HepG2 (cell line): ENCODE measurements around the gene UCP2. TPM values are rescaled to one million over a fixed set of nuclear protein-coding genes. Genes with fewer than 3 reads are reported as not detected.

Experiments used
- ATAC-seq: fragments of 200-7000 bp; cut with Tn5 transposase; 3 replicates; pipeline ENCODE4 v1.9.1; 2020; ENCODE audit warnings: mild to moderate bottlenecking, moderate library complexity
- BruUV-seq: library from RNA; stranded (reverse); fragments of 400-500 nt; replicated peaks from 2 replicates; lab custom pipeline; 2021; lab: Mats Ljungman, UMichigan
- CTCF ChIA-PET: fragments of 300-600 bp; formaldehyde crosslinking; extraction: SDS; loops from one replicate; lab custom pipeline; 2021; ENCODE audit warnings: low total read pairs, inconsistent platforms, low intra/inter-chr PET ratio; lab: Yijun Ruan, JAX
- POLR2A ChIA-PET: fragments of 350-600 bp; sonication (Branson Sonifier 250); formaldehyde crosslinking; loops from one replicate; lab custom pipeline; 2020; ENCODE audit warnings: antibody characterized with exemption, inconsistent platforms; lab: Yijun Ruan, JAX
- DNase-seq: peaks from one replicate; pipeline ENCODE4 v3.0.0-alpha.2; 2015; ENCODE audit warnings: low spot score
- FAIRE-seq: peaks from 3 replicates; lab custom pipeline; 2011; peaks lifted over from hg19 to GRCh38; lab: Jason Lieb, UNC
- H2AFZ ChIP-seq: one replicate; pipeline ENCODE4 v1.6.1; 2011; ENCODE audit warnings: low read length, inconsistent platforms
- H3K27ac ChIP-seq: fragments of 300-600 bp; 3 replicates; pipeline ENCODE4 v1.8.0; 2011; ENCODE audit warnings: mixed run types, mild to moderate bottlenecking, mixed read lengths, low read length, inconsistent platforms; ENCODE audit not compliant: insufficient read depth; ENCODE audit errors: extremely low read length
- H3K27me3 ChIP-seq, 2 experiments: fragments of 200-600 bp in 1 of 2; 2 replicates in 1 of 2; 3 replicates in 1 of 2; pipeline versions ENCODE4 v1.6.0 to v1.8.0; 2011; ENCODE audit warnings: low read length in 2 of 2, mild to moderate bottlenecking in 2 of 2, moderate library complexity in 2 of 2, inconsistent platforms in 1 of 2; ENCODE audit not compliant: insufficient read depth in 2 of 2, control insufficient read depth in 1 of 2
- H3K36me3 ChIP-seq, 2 experiments: fragments of 200-600 bp in 1 of 2; replicated peaks in 1 of 2; 2 replicates in 1 of 2; 3 replicates in 1 of 2; pipeline versions ENCODE4 v1.5.1 to v1.8.0; 2011; ENCODE audit warnings: low read length in 2 of 2, inconsistent platforms in 1 of 2; ENCODE audit not compliant: insufficient read depth in 2 of 2, control insufficient read depth in 1 of 2
- H3K4me1 ChIP-seq: 2 replicates; pipeline ENCODE4 v1.5.1; 2012; ENCODE audit warnings: low read length, inconsistent platforms; ENCODE audit not compliant: insufficient read depth
- H3K4me2 ChIP-seq: 2 replicates; pipeline ENCODE4 v1.6.0; 2011; ENCODE audit warnings: low read depth, low read length, inconsistent platforms
- H3K4me3 ChIP-seq, 3 experiments: fragments of 200-600 bp in 1 of 3; sonication (generic), shearing (Covaris generic) in 1 of 3; replicated peaks in 1 of 3; 2 replicates each; pipeline ENCODE4 v1.5.1; 2011 to 2016; ENCODE audit warnings: low read length in 3 of 3, inconsistent platforms in 2 of 3, low read depth in 2 of 3, mild to moderate bottlenecking in 2 of 3, control low read depth in 1 of 3, mixed read lengths in 1 of 3; ENCODE audit not compliant: insufficient read depth in 1 of 3
- H3K79me2 ChIP-seq: one replicate; pipeline ENCODE4 v1.6.1; 2011; ENCODE audit warnings: low read length, inconsistent platforms; ENCODE audit not compliant: insufficient read depth
- H3K9ac ChIP-seq: 2 replicates; pipeline ENCODE4 v1.6.0; 2011; ENCODE audit warnings: mild to moderate bottlenecking, low read depth, low read length, inconsistent platforms; ENCODE audit not compliant: insufficient read depth
- H3K9me3 ChIP-seq: 2 replicates; pipeline ENCODE4 v1.5.1; 2012; ENCODE audit warnings: mild to moderate bottlenecking, low read length
- H4K20me1 ChIP-seq: 2 replicates; pipeline ENCODE4 v1.6.0; 2011; ENCODE audit warnings: inconsistent platforms, mild to moderate bottlenecking, low read length, moderate library complexity; ENCODE audit not compliant: insufficient read depth
- CEBPG ChIP-seq: IDR thresholded peaks from 2 replicates; pipeline ENCODE4 v1.6.1; 2016
- NCOA1 ChIP-seq: sonication (generic); formaldehyde crosslinking; IDR thresholded peaks from 2 replicates; pipeline ENCODE4 v1.9.0; 2021; ENCODE audit warnings: missing genetic modification reagents
- PCBP1 ChIP-seq: fragments of 200-400 bp; formaldehyde crosslinking; IDR thresholded peaks from 2 replicates; pipeline ENCODE4 v1.6.1; 2017; ENCODE audit warnings: mild to moderate bottlenecking, low read depth, low read length, borderline replicate concordance
- SMYD3 ChIP-seq: sonication (generic); formaldehyde crosslinking; IDR thresholded peaks from 2 replicates; pipeline ENCODE4 v1.8.1; 2023; ENCODE audit warnings: mild to moderate bottlenecking, missing genetic modification reagents
- SP5 ChIP-seq: IDR thresholded peaks from 2 replicates; pipeline ENCODE4 v1.6.1; 2016; ENCODE audit warnings: low read depth, borderline replicate concordance
- ZNF253 ChIP-seq: sonication (generic); formaldehyde crosslinking; IDR thresholded peaks from 2 replicates; pipeline ENCODE4 v1.8.0; 2022; ENCODE audit warnings: mild to moderate bottlenecking, missing genetic modification reagents, borderline replicate concordance
- ZNF839 ChIP-seq: sonication (generic); formaldehyde crosslinking; IDR thresholded peaks from 2 replicates; pipeline ENCODE4 v1.4.0; 2020; ENCODE audit warnings: missing genetic modification reagents, mild to moderate bottlenecking, borderline replicate concordance
- ZSCAN21 ChIP-seq: sonication (generic); formaldehyde crosslinking; IDR thresholded peaks from 2 replicates; pipeline ENCODE4 v1.8.0; 2022; ENCODE audit warnings: mild to moderate bottlenecking, missing genetic modification reagents, moderate library complexity, borderline replicate concordance
- WGBS: methylation state at CpG from one replicate; pipeline ENCODE4 v1.1.6; 2017; ENCODE audit warnings: low lambda C conversion rate; 5-methylcytosine and 5-hydroxymethylcytosine counted together
- in situ Hi-C: cut with HindIII; loops from 2 replicates; pipeline ENCODE4 v1.10.0; 2017; ENCODE audit warnings: low pct_unique_long_range_greater_than_20kb; ENCODE audit not compliant: extremely low pct_ligation_motif_present
- intact Hi-C: fragments of 100-400 bp; cut with micrococcal nuclease; formaldehyde crosslinking; loops from one replicate; pipeline ENCODE4 v1.10.0; 2022; ENCODE audit not compliant: unreplicated experiment
- polyA plus RNA-seq, 8 experiments: library from polyadenylated mRNA; depleted of rRNA in 3 of 8; stranded (reverse) in 7 of 8; unstranded in 1 of 8; fragments of >200 nt; fragmentation: Illumina TruSeq in 4 of 8; extraction: Trizol in 4 of 8; gene quantifications; 2 replicates each; pipeline versions ENCODE4 v1.2.1 to v1.2.3, GENCODE V29; 2011 to 2016; ENCODE audit warnings: low read depth in 4 of 8, missing spikeins in 1 of 8, mixed read lengths in 1 of 8; ENCODE audit not compliant: insufficient read depth in 1 of 8
- total RNA-seq, 5 experiments: library from RNA; depleted of rRNA; stranded (reverse); fragments of >200 nt; fragmentation: Illumina TruSeq; extraction: Trizol; gene quantifications; 2 replicates each; pipeline ENCODE4 v1.2.3, GENCODE V29; 2016; ENCODE audit warnings: low read depth in 1 of 5
- TF ChIP-seq, protein P1 (sequence below): sonication (generic); formaldehyde crosslinking; IDR thresholded peaks from 2 replicates; pipeline ENCODE4 v1.4.0; 2020; ENCODE audit warnings: missing genetic modification reagents, borderline replicate concordance
- TF ChIP-seq, protein P2 (sequence below): IDR thresholded peaks from 2 replicates; pipeline ENCODE4 v1.6.1; 2016; ENCODE audit warnings: mild to moderate bottlenecking

Gene UCP2
- total and polyA plus RNA-seq, 2 of the 13 experiments (the other 11 are each of a cell fraction or from before 2014, with no cell fraction given) = 2.7 to 3.2 TPM

DNA sequence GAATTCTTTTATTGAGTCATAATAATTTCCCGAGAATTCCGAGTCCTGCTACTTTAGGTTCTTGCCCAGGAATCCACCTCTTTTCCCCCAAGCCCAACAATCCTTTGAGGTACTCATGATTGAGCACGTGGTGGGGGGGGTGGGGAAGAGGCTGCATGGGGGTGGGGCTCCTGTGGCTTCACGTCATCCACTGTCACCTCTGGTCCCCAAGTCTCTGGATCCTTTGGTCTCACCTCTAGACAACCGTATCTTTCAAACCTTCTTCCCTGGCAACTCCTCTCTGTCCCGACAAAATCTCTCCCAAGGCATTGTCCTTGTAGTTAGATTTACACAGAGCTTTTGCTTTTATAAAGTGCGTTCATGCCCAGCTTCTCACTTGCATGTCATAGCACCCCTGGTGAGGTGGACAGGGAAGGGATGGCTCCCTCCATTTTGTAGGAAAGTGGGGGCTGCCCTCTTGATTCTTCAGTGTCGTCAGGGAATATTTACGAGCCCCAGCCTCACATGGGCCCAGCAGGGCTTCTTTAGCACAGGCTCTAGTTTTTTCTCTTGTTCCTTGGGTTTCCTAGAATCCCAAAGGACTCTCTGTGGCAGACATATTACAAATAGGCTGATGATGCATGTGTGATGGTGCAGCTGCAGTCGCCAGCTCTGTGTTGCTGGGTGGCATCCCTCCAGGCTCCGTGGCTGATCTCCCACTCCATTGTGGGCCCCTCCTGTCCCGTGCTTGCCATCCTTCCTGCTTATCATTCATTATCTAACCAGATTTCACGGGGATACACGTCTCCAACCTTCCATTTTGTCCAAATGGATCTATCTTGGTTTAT is 17.9 kb upstream of the UCP2 start:
- no peak overlapping the region for H3K4me3 ChIP-seq
- no peak overlapping the region for H3K27ac ChIP-seq
- H2AFZ ChIP-seq = no peak overlapping the region
- in situ Hi-C loops (no loop called here), intact Hi-C loops (no loop called here)
- ATAC-seq (no peak), DNase-seq (no peak), FAIRE-seq (no peak)
- no peak overlapping the region for H3K4me2 ChIP-seq
- ChIA-PET POLR2A (no interaction called here), CTCF (no interaction called here)
- no peaks in the 10 kb centered on the region for H3K27me3 ChIP-seq
- H3K9ac ChIP-seq = no peak overlapping the region
- no peaks in the 10 kb centered on the region for H4K20me1 ChIP-seq
- H3K9me3 ChIP-seq = no peaks in the 10 kb centered on the region
- no peaks in the 10 kb centered on the region for H3K36me3 ChIP-seq
- 68% methylated on average over 14 of the region's 14 CpGs for WGBS
- TF ChIP-seq, protein P1, sequence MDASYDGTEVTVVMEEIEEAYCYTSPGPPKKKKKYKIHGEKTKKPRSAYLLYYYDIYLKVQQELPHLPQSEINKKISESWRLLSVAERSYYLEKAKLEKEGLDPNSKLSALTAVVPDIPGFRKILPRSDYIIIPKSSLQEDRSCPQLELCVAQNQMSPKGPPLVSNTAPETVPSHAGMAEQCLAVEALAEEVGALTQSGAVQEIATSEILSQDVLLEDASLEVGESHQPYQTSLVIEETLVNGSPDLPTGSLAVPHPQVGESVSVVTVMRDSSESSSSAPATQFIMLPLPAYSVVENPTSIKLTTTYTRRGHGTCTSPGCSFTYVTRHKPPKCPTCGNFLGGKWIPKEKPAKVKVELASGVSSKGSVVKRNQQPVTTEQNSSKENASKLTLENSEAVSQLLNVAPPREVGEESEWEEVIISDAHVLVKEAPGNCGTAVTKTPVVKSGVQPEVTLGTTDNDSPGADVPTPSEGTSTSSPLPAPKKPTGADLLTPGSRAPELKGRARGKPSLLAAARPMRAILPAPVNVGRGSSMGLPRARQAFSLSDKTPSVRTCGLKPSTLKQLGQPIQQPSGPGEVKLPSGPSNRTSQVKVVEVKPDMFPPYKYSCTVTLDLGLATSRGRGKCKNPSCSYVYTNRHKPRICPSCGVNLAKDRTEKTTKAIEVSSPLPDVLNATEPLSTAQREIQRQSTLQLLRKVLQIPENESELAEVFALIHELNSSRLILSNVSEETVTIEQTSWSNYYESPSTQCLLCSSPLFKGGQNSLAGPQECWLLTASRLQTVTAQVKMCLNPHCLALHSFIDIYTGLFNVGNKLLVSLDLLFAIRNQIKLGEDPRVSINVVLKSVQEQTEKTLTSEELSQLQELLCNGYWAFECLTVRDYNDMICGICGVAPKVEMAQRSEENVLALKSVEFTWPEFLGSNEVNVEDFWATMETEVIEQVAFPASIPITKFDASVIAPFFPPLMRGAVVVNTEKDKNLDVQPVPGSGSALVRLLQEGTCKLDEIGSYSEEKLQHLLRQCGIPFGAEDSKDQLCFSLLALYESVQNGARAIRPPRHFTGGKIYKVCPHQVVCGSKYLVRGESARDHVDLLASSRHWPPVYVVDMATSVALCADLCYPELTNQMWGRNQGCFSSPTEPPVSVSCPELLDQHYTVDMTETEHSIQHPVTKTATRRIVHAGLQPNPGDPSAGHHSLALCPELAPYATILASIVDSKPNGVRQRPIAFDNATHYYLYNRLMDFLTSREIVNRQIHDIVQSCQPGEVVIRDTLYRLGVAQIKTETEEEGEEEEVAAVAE = no peak
- no peak for TF ChIP-seq ZNF839 (CRISPR knock-in tag)
- no peak for TF ChIP-seq SMYD3 (CRISPR knock-in tag)
- TF ChIP-seq NCOA1 (CRISPR knock-in tag) = no peak
- no peak for TF ChIP-seq SP5
- no peak for TF ChIP-seq PCBP1
- no peak for TF ChIP-seq ZNF253 (CRISPR knock-in tag)
- TF ChIP-seq CEBPG (CRISPR knock-in tag) = no peak
- TF ChIP-seq ZSCAN21 (CRISPR knock-in tag) = no peak
- TF ChIP-seq, protein P2, sequence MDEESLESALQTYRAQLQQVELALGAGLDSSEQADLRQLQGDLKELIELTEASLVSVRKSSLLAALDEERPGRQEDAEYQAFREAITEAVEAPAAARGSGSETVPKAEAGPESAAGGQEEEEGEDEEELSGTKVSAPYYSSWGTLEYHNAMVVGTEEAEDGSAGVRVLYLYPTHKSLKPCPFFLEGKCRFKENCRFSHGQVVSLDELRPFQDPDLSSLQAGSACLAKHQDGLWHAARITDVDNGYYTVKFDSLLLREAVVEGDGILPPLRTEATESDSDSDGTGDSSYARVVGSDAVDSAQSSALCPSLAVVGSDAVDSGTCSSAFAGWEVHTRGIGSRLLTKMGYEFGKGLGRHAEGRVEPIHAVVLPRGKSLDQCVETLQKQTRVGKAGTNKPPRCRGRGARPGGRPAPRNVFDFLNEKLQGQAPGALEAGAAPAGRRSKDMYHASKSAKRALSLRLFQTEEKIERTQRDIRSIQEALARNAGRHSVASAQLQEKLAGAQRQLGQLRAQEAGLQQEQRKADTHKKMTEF (CRISPR knock-in tag) = no peak
- peaks cover 15% of the 10 kb centered on the region for H3K4me1 ChIP-seq
- no peaks in the 10 kb centered on the region for H3K79me2 ChIP-seq
- no TSS peak for BruUV-seq
